GM12878 (cell line): Measurements from ENCODE around the gene CAT. TPM values are rescaled to one million over a fixed set of nuclear protein-coding genes. Genes with fewer than 3 reads are reported as not detected.

Experiments used
- ATAC-seq: fragments of 200-7000 bp; cut with Tn5 transposase; 3 replicates; pipeline ENCODE4 v1.9.1; 2020; ENCODE audit warnings: mild to moderate bottlenecking, moderate library complexity
- BruUV-seq: library from RNA; stranded (reverse); fragments of 400-500 nt; replicated peaks from 2 replicates; lab custom pipeline; 2021; lab: Mats Ljungman, UMichigan
- CTCF ChIA-PET: fragments of 300-600 bp; sonication (Branson Sonifier 250); formaldehyde crosslinking; extraction: SDS; loops from one replicate; lab custom pipeline; 2021; ENCODE audit warnings: inconsistent platforms; lab: Yijun Ruan, JAX
- POLR2A ChIA-PET: fragments of 350-600 bp; formaldehyde crosslinking; extraction: SDS; loops from one replicate; lab custom pipeline; 2021; ENCODE audit warnings: inconsistent platforms; lab: Charles Lee
- RAD21 ChIA-PET: fragments of 300-600 bp; sonication (Branson Sonifier 250); formaldehyde crosslinking; loops from one replicate; lab custom pipeline; 2023; ENCODE audit warnings: antibody characterized with exemption; ENCODE audit not compliant: unreplicated experiment; lab: Charles Lee
- SMC1A ChIA-PET: fragments of 300-600 bp; sonication (Branson Sonifier 250); formaldehyde crosslinking; loops from one replicate; lab custom pipeline; 2023; ENCODE audit not compliant: unreplicated experiment, uncharacterized antibody; lab: Charles Lee
- DNase-seq: peaks from one replicate; pipeline ENCODE4 v3.0.0-alpha.2; 2011; ENCODE audit warnings: low read depth, low spot score
- FAIRE-seq: peaks from 3 replicates; lab custom pipeline; 2011; peaks lifted over from hg19 to GRCh38; lab: Jason Lieb, UNC
- H2AFZ ChIP-seq: 2 replicates; pipeline ENCODE4 v1.6.0; 2011; ENCODE audit warnings: low read depth, low read length, control low read depth; ENCODE audit not compliant: control insufficient read depth
- H3K27ac ChIP-seq: 2 replicates; pipeline ENCODE4 v1.5.1; 2011; ENCODE audit warnings: control low read depth; ENCODE audit not compliant: control insufficient read depth, insufficient read depth
- H3K27me3 ChIP-seq, 2 experiments: replicated peaks in 1 of 2; 2 replicates each; pipeline versions ENCODE4 v1.6.0 to v1.6.1; 2011; ENCODE audit warnings: low read length in 1 of 2; ENCODE audit not compliant: control insufficient read depth in 2 of 2, insufficient read depth in 2 of 2
- H3K36me3 ChIP-seq, 2 experiments: 2 replicates each; pipeline ENCODE4 v1.5.1; 2011; ENCODE audit warnings: low read length in 1 of 2; ENCODE audit not compliant: control insufficient read depth in 2 of 2, insufficient read depth in 2 of 2
- H3K4me1 ChIP-seq: 2 replicates; pipeline ENCODE4 v1.6.1; 2011; ENCODE audit warnings: mild to moderate bottlenecking, low read length, moderate library complexity, mixed read lengths; ENCODE audit not compliant: control insufficient read depth, insufficient read depth
- H3K4me2 ChIP-seq: 2 replicates; pipeline ENCODE4 v1.6.0; 2011; ENCODE audit warnings: control low read depth; ENCODE audit not compliant: control insufficient read depth, insufficient read depth
- H3K4me3 ChIP-seq: fragments of 200-600 bp; sonication (generic); 2 replicates; pipeline ENCODE4 v1.5.1; 2016
- H3K79me2 ChIP-seq: 2 replicates; pipeline ENCODE4 v1.6.0; 2011; ENCODE audit warnings: low read length; ENCODE audit not compliant: control insufficient read depth, insufficient read depth
- H3K9ac ChIP-seq: 2 replicates; pipeline ENCODE4 v1.8.0; 2011; ENCODE audit warnings: low read length, control low read depth, mixed read lengths; ENCODE audit not compliant: control insufficient read depth, insufficient read depth
- H3K9me3 ChIP-seq: replicated peaks from 3 replicates; pipeline ENCODE4 v1.5.1; 2011; ENCODE audit warnings: mild to moderate bottlenecking, low read length; ENCODE audit not compliant: control insufficient read depth, insufficient read depth
- H4K20me1 ChIP-seq: 2 replicates; pipeline ENCODE4 v1.6.0; 2011; ENCODE audit not compliant: control insufficient read depth, insufficient read depth
- FOXK2 ChIP-seq: fragments of 450-650 bp; IDR thresholded peaks from 2 replicates; pipeline ENCODE4 v1.6.1; 2017; ENCODE audit warnings: mild to moderate bottlenecking, moderate library complexity
- NFYB ChIP-seq: IDR thresholded peaks from 2 replicates; pipeline ENCODE4 v1.6.1; 2011; ENCODE audit warnings: low read depth, mild to moderate bottlenecking, low read length, improper control_type of control experiment, moderate library complexity; ENCODE audit not compliant: insufficient read depth
- PBX3 ChIP-seq: IDR thresholded peaks from 2 replicates; pipeline ENCODE4 v1.6.1; 2011; ENCODE audit warnings: mild to moderate bottlenecking, low read depth, low read length, moderate library complexity; ENCODE audit not compliant: insufficient replicate concordance
- POLR2AphosphoS5 ChIP-seq: IDR thresholded peaks from 2 replicates; pipeline ENCODE4 v1.6.1; 2011; ENCODE audit warnings: mild to moderate bottlenecking, low read length, inconsistent platforms
- RFX5 ChIP-seq: IDR thresholded peaks from 2 replicates; pipeline ENCODE4 v1.6.1; 2011; ENCODE audit warnings: low read depth, low read length, improper control_type of control experiment
- SMAD1 ChIP-seq: fragments of 450-650 bp; IDR thresholded peaks from 2 replicates; pipeline ENCODE4 v1.6.1; 2018; ENCODE audit warnings: mild to moderate bottlenecking, low read depth; ENCODE audit not compliant: partially characterized antibody
- WGBS: methylation state at CpG from one replicate; pipeline ENCODE4 v1.1.6; 2016; ENCODE audit warnings: low lambda C conversion rate; ENCODE audit not compliant: insufficient replicate concordance, insufficient coverage; ENCODE audit errors: missing lambda C conversion rate; 5-methylcytosine and 5-hydroxymethylcytosine counted together
- in situ Hi-C: fragments of 300-500 bp; cut with MboI; formaldehyde crosslinking; loops from 9 replicates; pipeline ENCODE4 v1.14.3; 2018; ENCODE audit warnings: mixed read lengths
- intact Hi-C: fragments of 100-400 bp; cut with micrococcal nuclease; formaldehyde crosslinking; loops from one replicate; pipeline ENCODE4 v1.14.2; 2022; ENCODE audit not compliant: unreplicated experiment
- polyA plus RNA-seq, 11 experiments: library from polyadenylated mRNA; depleted of rRNA in 4 of 11; unstranded in 6 of 11; stranded (reverse) in 5 of 11; fragments of >200 nt; fragmentation: Nextera tagmentation in 4 of 11; fragmentation: Illumina TruSeq in 1 of 11; extraction: Ambion mirVana in 4 of 11; extraction: Trizol in 1 of 11; gene quantifications; 1 replicate in 1 of 11; 2 replicates in 10 of 11; pipeline versions ENCODE4 v1.2.1 to v1.2.3, GENCODE V29; 2011 to 2016; ENCODE audit warnings: inconsistent platforms in 2 of 11, missing spikeins in 2 of 11, low read depth in 1 of 11
- total RNA-seq, 4 experiments: library from RNA; depleted of rRNA in 3 of 4; stranded (reverse); fragments of >200 nt in 3 of 4; fragmentation: Illumina TruSeq in 1 of 4; extraction: Trizol in 1 of 4; gene quantifications; 2 replicates each; pipeline versions ENCODE4 v1.2.1 to v1.2.3, GENCODE V29; 2013 to 2021

The CAT gene
- total and polyA plus RNA-seq, 10 of the 15 experiments (the other 5 are each of a cell fraction or from before 2014, with no cell fraction given), result 22.4 to 71.3 (median 33.6) TPM

DNA sequence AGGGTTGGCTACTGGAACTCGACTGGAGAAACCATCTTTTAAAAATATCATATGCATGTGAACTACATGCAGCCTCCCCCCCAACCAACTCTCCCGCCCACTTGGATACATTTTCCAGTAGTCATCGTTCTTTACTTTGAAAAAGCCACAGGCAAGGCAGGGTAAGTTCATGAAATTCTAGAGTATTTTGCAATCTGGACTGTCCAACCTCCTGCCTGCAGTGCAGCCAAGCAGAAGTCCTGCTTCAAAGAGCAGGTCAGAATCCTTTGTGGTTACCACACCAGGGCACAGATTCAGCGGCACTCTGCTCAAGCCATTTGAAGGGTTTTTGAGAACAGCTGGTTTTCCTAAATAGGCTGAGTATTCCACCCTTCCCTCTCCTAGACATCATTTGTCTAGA is 62.8 kb downstream of the CAT start:
- ChIA-PET RAD21 (no interaction called here), CTCF (interaction anchor here (2.7 kb wide), 1 partner anchor 9 kb away, joined by 8 read pairs; no protein-coding TSS in a partner anchor), SMC1A (no interaction called here), POLR2A (interaction anchor here (0.6 kb wide), 2 partner anchors 220 to 276 kb away, joined by 3 to 5 read pairs; no protein-coding TSS in a partner anchor)
- Histone ChIP-seq H3K4me1 (no peaks in the 10 kb centered on the region), H3K27ac (no peak overlapping the region), H3K9me3 (no peaks in the 10 kb centered on the region), H3K4me2 (no peak overlapping the region), H3K9ac (no peak overlapping the region), H4K20me1 (no peaks in the 10 kb centered on the region), H3K79me2 (no peaks in the 10 kb centered on the region), H3K4me3 (no peak overlapping the region), H3K36me3 (no peaks in the 10 kb centered on the region; a peak in 1 of 4 replicates), H2AFZ (no peak overlapping the region), H3K27me3 (no peaks in the 10 kb centered on the region; a peak in 2 of 4 replicates)
- ATAC-seq (peak; percentile 44; the same call in 1 of the 3 replicates), FAIRE-seq (no peak), DNase-seq (no peak)
- intact Hi-C loops (no loop called here), in situ Hi-C loops (no loop called here)
- no TSS peak for BruUV-seq
- WGBS, result 20% methylated on average over 4 of the region's 4 CpGs
- no peak for TF ChIP-seq NFYB

DNA sequence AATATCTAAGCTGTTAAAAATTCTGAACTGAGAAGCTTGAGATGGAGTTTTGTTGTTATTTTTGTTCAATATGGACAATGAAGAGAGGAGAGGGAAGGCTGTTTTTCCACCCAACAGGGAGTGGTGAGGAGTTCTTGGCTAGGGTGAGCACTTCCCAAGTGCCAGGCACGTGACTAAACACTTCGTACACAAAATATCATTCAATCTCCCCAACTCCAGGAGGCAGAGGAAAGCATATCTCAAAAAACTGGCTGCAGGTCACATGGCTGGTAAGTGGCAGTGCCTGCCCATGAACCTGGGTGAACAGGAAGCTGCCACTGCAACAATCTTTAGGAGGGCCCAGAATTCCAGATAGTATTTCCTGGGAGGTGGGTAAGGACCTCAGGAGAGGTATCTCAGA is 63.2 kb downstream of the CAT start:
- CTCF ChIA-PET, result interaction anchor here (2.7 kb wide), 1 partner anchor 10 kb away, joined by 8 read pairs; no protein-coding TSS in a partner anchor
- H4K20me1 ChIP-seq, result no peaks in the 10 kb centered on the region
- H2AFZ ChIP-seq, result no peak overlapping the region
- H3K4me1 ChIP-seq, result no peaks in the 10 kb centered on the region
- H3K9ac ChIP-seq, result no peak overlapping the region
- H3K79me2 ChIP-seq, result no peaks in the 10 kb centered on the region
- intact Hi-C loops (no loop called here), in situ Hi-C loops (no loop called here)
- FAIRE-seq (no peak), ATAC-seq (no peak), DNase-seq (no peak)
- BruUV-seq, result no TSS peak
- no peak for TF ChIP-seq SMAD1
- no peak for TF ChIP-seq RFX5
- no peak for TF ChIP-seq POLR2AphosphoS5
- no peak for TF ChIP-seq PBX3
- no peak for TF ChIP-seq FOXK2
- H3K4me2 ChIP-seq, result no peak overlapping the region
- no peaks in the 10 kb centered on the region; a peak in 2 of 4 replicates for H3K27me3 ChIP-seq
- POLR2A ChIA-PET, result interaction anchor here (0.6 kb wide), 1 partner anchor 276 kb away, joined by 5 read pairs; no protein-coding TSS in a partner anchor
- H3K36me3 ChIP-seq, result no peaks in the 10 kb centered on the region; a peak in 1 of 4 replicates
- 13% methylated on average over 2 of the region's 2 CpGs for WGBS
- SMC1A ChIA-PET, result no interaction called here
- RAD21 ChIA-PET, result no interaction called here
- no peak overlapping the region for H3K4me3 ChIP-seq
- no peaks in the 10 kb centered on the region for H3K9me3 ChIP-seq
- no peak overlapping the region for H3K27ac ChIP-seq
